ENCODE results near the gene MICAL1. TPM values are rescaled to one million over a fixed set of nuclear protein-coding genes. Genes with fewer than 3 reads are reported as not detected.

MICAL1 gene
- total RNA-seq, 1 donor from 2014 or later = 40.1 TPM

GRCh38 chr6:109449064-109449794 is 6.3 kb downstream of the MICAL1 start:
- TF ChIP-seq CTCF (conservative IDR thresholded peaks at IDR 0.05; ENCODE audit: low read depth, low read length) = no peak
- no peak overlapping the region for H3K4me3 ChIP-seq (ENCODE audit: low read depth, low read length)
- DNase-seq (ENCODE audit: low read depth) = no peak

GRCh38 chr6:109448615-109449014 is 7.0 kb downstream of the MICAL1 start:
- TF ChIP-seq CTCF (conservative IDR thresholded peaks at IDR 0.05; ENCODE audit: low read depth, low read length) = no peak
- H3K4me3 ChIP-seq (ENCODE audit: low read depth, low read length) = no peak overlapping the region
- no peak for DNase-seq (ENCODE audit: low read depth)

GRCh38 chr6:109447878-109448555 is 7.6 kb downstream of the MICAL1 start:
- no peak for DNase-seq (ENCODE audit: low read depth)
- no peak for TF ChIP-seq CTCF (conservative IDR thresholded peaks at IDR 0.05; ENCODE audit: low read depth, low read length)
- no peak overlapping the region for H3K4me3 ChIP-seq (ENCODE audit: low read depth, low read length)

GRCh38 chr6:109447087-109447486 is 8.5 kb downstream of the MICAL1 start:
- no peak for DNase-seq (ENCODE audit: low read depth)

GRCh38 chr6:109446541-109446940 is 9.0 kb downstream of the MICAL1 start:
- no peak for TF ChIP-seq CTCF (conservative IDR thresholded peaks at IDR 0.05; ENCODE audit: low read depth, low read length)
- no peak overlapping the region for H3K4me3 ChIP-seq (ENCODE audit: low read depth, low read length)
- no peak for DNase-seq (ENCODE audit: low read depth)

More at GRCh38 chr6:109447087-109447486, 8.5 kb downstream of the MICAL1 start:
- no peak overlapping the region for H3K4me3 ChIP-seq (ENCODE audit: low read depth, low read length)
- no peak for TF ChIP-seq CTCF (conservative IDR thresholded peaks at IDR 0.05; ENCODE audit: low read depth, low read length)

GRCh38 chr6:109446072-109446471 is 9.5 kb downstream of the MICAL1 start:
- no peak overlapping the region for H3K4me3 ChIP-seq (ENCODE audit: low read depth, low read length)
- no peak for DNase-seq (ENCODE audit: low read depth)
- TF ChIP-seq CTCF (conservative IDR thresholded peaks at IDR 0.05; ENCODE audit: low read depth, low read length) = no peak
